Cardiac septum (tissue), 1 donor: Measurements from ENCODE around the gene MCRS1. TPM values are rescaled to one million over a fixed set of nuclear protein-coding genes. Genes with fewer than 3 reads are reported as not detected.
"Not testable (repeated sequence)": the region's sequence is repeated elsewhere in the genome, so short reads cannot be mapped to it uniquely, and the experiment has no call there.

ENCODE experiments used
- DNase-seq: peaks from one replicate; pipeline ENCODE4 v3.0.0-alpha.2; 2020; ENCODE audit warnings: low spot score
- intact Hi-C: fragments of 100-400 bp; cut with DNase I; formaldehyde crosslinking; loops from one replicate; pipeline ENCODE4 v1.14.0; 2022
- total RNA-seq: library from RNA; stranded (reverse); fragmentation: NEBNext Ultra II Directional; extraction: Animal tissue kit (Norgen Biotek cat#: 25700); gene quantifications from one replicate; pipeline ENCODE4 v1.2.1, GENCODE V29; 2021
- donor health status: DM: no; HTN: no; CAD: no.

MCRS1 gene
- total RNA-seq, 1 donor from 2014 or later, result 118 TPM

DNA sequence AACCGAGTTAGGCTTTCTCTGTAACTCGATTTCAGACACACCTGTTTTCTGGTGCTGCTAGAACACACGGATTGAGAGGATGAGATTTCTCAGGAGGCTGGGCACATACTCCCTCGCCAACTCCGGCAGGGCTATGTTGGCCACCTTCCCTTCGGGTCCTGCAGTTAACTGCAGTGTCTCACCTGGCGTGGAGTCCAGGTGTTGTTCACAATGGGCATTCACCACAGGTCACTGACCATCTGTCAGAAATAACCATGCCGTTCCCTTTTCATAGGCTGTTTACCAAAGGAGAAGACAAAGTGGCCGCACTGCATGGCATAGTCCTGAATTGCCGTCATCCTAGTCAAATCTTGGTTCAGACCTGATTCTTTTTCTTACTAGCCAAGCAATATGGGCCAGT is 34.6 kb downstream of the MCRS1 start:
- DNase-seq, result no peak
- intact Hi-C loops, result no loop called here

DNA sequence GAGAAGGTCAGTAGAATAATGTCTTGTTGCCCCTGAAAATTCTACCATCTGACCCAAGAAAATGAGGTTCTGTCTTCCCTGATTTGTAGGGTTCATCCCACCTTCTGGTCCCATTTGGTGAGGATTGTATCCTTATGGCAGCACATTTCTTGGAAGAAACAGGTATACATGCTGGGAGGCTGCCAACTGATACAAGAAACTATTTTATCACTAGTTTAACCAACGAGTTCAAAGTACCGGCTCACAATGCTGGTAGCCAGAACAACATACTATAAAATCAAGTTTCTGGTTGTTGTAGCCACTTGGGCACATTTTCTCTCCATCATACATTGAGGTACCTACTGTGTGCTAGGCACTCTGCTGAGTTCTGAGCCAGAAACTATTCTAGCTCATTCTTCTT is 36.2 kb downstream of the MCRS1 start:
- intact Hi-C loops, result no loop called here
- DNase-seq, result no peak

DNA sequence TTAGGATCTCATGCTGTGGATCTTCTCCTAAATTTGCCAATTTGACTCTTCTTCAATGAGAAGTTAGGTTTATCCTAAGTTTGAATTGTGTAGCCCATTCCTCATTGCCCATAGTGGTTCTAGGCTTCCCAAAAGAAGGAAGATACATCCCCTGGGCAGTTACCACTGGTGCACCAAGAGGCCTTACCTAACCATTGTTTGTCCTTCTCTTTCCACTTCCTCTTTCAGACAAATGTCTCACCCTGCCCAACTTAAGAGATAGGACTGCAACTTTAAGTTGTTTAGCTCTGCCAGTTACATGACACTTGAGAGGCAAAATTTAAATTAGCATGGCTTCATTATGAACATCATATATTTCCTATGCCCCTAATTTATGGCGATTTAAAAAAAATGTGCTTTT is 38.5 kb downstream of the MCRS1 start:
- DNase-seq, result no peak
- intact Hi-C loops, result no loop called here

DNA sequence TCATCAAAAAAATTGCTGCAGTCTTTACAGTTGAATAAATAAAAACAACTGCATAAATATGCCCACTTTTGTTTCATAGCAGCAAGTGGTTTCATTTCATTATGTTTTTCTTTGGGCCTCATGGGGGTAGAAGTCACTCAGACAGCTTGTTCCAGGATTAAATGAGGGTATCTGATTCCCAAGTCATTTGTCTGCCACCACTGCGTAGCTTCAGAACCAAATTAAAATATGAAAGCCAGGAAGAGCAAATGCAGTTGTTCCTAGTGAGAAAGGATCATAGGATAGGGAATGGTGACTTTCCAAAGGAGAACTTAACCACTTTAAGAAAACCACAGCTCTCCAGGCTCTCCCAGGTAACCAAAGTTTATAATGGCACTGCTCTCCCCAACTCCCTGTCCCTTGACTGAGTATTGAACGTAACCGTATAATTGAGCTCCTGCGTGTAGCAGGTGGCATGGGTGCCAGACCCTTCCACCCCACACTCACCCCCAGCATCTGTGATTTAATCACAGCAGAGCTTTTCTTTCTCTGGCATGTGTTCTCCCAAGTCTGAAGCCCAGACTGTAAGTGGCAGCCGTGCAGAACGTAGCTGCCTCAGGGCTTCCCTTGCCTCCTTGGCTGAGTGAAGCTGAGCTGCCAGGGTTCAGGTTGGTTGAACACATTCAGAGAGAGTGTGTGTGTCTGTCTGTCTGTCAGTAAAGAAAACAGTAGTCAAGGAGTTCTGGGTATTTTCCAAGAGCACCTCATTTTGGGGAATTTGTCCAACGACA is 40.4 kb downstream of the MCRS1 start:
- no peak for DNase-seq
- intact Hi-C loops, result no loop called here

DNA sequence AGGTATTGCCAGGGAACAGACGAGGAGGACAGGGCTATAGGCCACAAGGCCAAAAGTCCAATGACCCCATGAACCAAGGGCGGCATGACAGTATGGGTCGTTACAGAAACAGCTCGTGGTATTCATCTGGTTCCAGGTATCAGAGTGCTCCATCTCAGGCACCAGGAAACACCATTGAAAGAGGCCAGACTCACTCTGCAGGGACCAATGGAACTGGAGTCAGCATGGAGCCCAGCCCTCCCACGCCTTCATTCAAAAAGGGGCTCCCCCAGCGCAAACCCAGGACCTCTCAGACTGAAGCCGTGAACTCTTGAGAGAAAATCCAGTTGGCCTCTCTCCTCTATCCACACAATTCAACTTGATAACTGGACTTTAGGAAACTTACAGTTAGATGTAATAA is 42.0 kb downstream of the MCRS1 start:
- intact Hi-C loops, result no loop called here
- no peak for DNase-seq

DNA sequence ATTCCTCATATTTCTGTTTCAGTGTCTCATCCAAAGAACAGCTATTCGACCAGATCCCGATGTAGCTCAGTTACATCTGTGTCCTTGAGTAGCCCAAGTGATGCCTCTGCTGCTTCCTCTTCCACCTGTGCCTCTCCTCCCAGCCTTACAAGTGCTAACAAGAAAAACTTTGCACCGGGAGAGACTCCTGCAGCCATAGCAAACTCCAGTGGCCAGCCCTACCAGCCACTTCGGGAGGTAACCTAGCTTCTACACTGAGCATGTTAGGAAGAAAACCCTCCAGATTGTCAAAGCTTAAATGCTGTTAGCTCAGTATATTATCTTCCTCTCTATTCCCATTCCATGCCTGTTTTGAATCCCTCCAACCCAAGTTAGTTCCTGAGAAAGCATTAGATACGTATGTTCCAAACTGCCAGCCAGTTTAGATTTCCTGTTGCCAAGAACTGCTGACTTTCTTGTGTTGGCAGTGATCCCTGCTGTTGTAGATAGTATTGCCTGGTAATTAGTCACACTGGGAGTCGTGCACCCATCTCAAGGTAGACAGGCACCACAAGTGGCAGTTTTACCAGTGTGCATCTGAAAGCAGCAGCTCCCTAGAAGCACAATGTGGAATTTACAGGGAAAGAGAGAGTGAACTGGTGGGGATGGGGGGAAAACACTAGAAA is 43.1 kb downstream of the MCRS1 start:
- no peak for DNase-seq

DNA sequence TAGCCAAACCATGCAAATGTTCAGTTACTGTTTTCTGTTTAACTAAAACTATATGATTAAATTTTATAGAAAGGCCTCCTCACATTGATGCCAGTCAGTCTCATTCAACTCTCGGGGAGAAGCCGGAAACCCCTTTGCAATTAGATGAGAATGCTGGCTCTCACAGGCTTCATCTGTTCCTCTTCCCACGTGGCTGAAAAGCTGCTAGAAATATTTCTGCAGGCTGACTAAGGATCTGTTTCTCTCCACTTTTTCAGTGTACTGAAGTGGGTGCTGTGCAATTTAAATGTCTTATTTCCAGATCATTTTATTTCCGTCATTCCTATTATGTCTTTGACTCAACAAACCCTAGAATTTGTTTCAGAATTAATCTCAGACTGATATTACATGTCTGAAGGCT is 46.6 kb downstream of the MCRS1 start:
- intact Hi-C loops, result no loop called here
- DNase-seq, result no peak

More for the DNA sequence above, 43.1 kb downstream of the MCRS1 start:
- intact Hi-C loops, result no loop called here

DNA sequence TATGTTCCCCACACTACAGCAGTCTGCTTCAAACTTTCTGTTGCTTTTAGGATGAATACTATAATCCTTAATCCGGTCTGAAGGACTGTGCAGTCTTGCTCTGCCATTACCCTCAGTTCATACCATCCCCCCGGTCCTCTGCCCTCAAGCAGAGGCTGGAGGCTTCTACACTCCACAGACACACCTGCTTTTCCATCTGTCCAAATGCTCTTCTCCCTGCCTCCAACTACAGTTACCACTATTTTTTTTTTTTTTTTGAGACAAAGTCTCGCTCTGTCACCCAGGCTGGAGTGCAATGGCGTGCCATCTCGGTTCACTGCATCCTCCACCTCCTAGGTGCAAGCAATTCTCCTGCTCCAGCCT is 48.4 kb downstream of the MCRS1 start:
- intact Hi-C loops, result no loop called here
- DNase-seq, result no peak

DNA sequence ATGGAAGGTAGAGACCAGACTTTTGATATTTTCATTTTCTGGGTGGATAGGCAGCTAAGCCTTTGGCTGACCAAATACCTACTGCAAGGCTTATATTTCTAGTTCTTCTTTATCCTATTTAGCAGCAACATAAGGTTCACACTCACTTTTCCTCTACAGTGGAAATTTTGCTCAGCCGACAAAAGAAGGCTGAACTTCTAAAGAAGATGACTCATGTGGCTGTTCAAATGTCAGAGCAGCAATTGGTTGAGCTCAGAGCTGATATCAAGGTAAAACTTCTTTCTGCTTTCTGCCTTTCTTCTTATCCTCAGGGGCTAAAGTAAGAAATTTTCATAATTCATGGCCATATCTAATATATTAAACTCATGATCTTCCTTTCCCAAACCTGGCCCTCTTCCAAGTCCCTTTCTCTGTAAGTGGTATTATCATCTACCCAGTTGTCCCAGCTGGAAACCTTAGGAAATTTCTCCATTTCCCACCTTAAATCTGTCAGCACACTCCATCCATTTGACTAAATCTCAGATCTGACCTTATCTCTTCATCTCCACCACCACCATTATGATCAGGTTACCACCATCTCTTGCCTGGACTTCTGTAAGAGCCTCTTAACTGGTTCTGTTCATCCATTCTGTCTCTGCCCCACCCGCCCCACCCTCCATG is 48.9 kb downstream of the MCRS1 start:
- intact Hi-C loops, result no loop called here
- DNase-seq, result no peak

DNA sequence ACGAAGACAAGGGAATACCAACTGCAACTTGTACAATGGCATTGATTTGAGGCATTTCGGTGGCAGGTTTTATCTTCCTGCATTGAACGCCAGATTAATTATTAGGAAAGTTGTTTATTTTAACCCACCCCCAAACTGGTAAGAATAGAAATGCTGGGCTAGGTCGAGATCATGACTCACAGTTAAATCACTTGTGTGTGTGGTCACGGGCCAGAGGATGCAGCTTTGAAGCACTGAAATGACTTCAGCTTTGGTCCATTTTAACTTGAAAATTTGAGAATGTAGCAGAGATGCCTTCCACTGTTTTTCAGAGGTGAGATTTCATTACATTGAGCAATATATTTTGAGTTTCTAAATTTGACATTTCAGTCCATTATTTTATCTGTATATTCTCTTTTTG is 52.7 kb downstream of the MCRS1 start:
- intact Hi-C loops, result loop anchor here (1.0 kb wide), 1 partner anchor 157 kb away; no protein-coding TSS in a partner anchor
- no peak for DNase-seq

DNA sequence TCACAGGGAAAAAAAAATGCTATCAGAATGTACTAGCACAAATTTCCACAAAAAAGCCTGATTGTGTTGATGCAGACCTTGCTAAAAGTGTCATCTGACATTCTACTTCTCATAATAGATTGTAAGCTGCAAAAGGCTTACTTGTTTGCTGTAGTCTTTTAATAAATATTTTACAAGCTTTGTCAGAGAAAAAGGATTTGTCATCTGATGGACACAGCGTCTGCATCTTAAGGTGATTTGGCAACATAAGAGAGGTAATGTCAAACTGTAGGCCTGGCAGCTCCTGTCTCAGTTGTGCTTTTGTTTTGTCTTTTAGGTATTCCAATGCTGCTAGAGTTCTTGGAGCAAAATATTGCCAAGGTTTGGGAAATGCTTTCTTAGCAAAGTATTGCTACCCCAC is 55.4 kb downstream of the MCRS1 start:
- DNase-seq, result no peak
- intact Hi-C loops, result no loop called here

DNA sequence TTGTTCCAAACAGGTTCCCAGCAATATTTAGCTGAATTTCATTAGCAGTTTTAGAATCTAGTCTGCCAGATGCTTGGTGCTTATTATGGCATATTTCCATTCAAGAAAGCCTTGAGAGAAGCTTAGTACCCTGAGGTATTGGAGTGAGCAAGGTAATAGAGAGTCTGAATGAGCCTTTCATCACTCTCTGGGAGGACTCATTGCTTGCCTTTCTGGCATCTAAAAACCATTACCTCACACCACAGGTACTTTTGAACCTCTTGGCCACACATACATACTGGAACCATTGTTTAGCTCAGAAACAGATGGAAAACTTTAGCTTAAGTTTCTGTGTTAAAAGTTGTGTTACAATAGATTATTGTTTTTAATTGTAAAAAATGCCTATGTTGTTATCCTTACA is 56.5 kb downstream of the MCRS1 start:
- no peak for DNase-seq
- intact Hi-C loops, result no loop called here

DNA sequence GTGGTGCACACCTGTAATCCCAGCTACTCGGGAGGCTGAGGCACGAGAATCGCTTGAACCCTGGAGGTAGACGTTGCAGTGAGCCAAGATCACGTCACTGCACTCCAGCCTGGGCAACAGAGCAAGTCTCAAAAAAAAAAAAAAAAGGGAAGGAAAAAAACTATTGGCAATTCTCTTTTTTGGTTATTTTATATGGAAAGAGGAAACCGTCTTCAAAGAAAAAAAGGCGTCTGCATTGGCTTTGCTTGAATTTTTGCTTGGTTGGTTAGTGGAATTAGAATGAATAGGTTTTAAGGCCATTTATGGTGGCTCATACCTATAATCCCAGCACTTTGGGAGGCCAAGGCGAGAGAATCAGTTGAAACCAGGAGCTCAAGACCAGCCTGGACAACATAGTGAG is 58.3 kb downstream of the MCRS1 start:
- intact Hi-C loops, DNase-seq: not testable (repeated sequence)

Other genes with a start within 250 kb of the MCRS1 start
- gene TROAP, start 244.9 kb downstream of the MCRS1 start, total RNA-seq, result not detected
- not detected for gene C1QL4, start 231.0 kb downstream of the MCRS1 start, total RNA-seq
- 0.70 TPM for gene DNAJC22, start 221.3 kb downstream of the MCRS1 start, total RNA-seq
- gene SPATS2, start 200.7 kb downstream of the MCRS1 start, total RNA-seq, result 6.2 TPM
- gene KCNH3, start 29.1 kb downstream of the MCRS1 start, total RNA-seq, result 0.97 TPM
- gene FAM186B, start 37.5 kb upstream of the MCRS1 start, total RNA-seq, result 0.48 TPM
- gene PRPF40B, start 55.4 kb upstream of the MCRS1 start, total RNA-seq, result 30.1 TPM
- gene FMNL3, start 139.3 kb upstream of the MCRS1 start, total RNA-seq, result 19.8 TPM
- gene TMBIM6, start 173.4 kb upstream of the MCRS1 start, total RNA-seq, result 191 TPM